HG02973 (cell line): ENCODE measurements around the gene ARFGAP1.

ENCODE experiments used
- ATAC-seq: cut with Tn5 transposase; IDR thresholded peaks from one replicate; pipeline ENCODE4 v1.9.1; 2021; ENCODE audit warnings: moderate library complexity; ENCODE audit not compliant: unreplicated experiment

Gene ARFGAP1

DNA sequence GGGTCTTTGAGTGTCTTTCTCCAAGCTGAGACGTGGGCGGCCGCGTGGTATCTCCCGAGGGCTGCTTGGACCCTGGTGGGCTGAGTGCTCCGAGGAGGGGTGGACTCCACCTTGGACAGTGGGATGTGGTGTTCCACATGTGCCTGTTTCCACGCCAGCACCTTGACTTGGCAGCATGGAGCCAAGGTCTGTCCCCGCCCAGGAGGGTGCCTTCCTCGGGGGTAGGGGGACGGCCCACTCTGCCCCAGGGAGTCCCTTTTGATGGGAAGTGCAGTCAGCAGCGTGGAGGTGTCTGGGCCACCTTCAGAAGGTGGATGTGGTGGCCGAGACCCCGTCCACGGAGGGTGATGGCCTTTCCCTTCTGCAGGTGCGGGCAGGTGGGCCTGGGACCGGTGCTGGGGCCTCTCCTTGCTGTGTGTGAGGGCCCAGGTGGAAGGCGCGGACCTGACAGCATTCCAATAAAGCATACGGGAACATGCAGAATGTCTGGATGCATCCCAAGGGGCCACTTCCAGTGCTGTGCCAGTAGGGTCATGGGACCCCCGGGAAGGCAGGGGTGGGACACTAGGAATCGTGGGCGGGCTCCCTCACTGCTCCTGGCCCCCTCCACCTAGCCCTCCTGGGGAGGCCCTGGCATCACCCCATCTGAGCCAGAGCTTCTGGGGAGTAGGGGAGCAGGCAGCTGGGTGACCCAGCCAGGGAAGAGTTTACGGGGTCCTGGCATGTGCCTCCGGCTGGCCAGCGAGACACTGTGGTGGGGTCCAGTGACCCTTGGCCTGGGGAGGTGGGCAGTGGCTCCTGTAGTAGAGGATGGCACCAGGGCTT, 16.9 kb downstream of the ARFGAP1 start:
- ATAC-seq: no peak

DNA sequence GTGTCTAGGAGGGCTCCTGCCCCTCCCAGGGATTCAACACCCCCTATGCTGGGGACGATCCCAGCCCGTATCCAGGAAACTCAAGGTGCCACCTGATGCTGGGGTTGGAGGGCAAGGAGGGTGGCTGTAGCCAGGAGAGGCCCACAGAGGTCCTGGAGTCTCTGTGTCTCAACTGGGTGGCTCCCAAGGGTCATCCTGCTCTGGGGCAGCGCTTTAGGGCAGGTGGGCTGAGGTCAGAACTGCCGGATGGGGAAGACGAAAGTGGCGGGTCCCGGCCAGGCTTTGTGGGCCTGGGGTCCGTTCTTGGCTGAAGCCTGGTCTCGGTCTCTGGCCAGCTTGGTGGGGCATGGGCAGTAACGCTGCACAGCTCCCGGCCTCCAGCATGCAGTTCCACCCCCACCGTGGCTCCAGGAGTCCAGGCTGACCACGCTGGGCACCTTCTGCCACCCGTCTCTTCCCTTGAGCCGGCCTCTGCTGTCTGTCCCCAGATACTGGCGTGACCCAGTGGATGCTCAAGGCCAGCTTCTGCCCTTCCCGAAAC, 17.6 kb downstream of the ARFGAP1 start:
- ATAC-seq: no peak

GRCh38 chr20:63290677-63291472, 18.3 kb downstream of the ARFGAP1 start:
- no peak for ATAC-seq

DNA sequence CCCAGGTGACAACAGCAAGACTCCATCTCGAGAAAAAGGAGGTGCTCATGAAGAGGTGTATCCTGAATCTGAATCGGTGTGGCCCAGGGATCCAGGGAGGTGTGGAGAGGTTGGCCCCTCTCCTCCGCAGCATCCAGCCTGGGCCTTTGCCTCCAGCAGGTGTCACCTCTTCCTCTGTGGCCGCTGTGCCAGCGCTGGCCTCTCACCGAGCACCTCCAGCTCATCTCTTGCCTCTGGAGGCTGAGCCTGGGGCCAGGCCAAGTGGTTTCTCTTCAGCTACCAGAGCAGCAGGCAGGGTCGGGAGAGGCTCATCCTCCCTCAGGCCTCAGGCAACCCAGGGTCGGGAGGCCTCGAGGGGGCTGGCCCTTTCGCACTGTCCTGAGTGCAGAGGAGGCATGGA, 19.2 kb downstream of the ARFGAP1 start:
- ATAC-seq: no peak

DNA sequence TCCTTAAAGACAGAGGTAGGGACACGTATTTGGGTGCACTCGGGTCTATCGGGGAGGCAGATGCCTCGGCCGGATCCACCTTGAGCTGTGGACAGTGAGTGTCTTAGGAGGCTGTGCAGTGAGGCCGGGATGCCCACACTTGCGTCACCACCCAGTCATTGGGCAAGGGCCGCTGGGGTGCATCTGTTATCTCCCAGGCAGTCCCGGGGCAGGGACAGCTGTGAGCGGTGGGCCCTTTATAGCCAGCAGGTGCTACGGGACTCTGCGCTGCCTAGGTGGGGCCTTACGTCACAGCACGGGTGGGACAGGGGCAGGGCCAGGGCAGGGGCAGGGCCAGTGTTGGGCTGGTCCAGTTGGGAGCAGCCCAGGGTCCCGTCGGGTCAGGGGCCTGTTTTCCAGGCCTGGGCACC, 19.7 kb downstream of the ARFGAP1 start:
- no peak for ATAC-seq

DNA sequence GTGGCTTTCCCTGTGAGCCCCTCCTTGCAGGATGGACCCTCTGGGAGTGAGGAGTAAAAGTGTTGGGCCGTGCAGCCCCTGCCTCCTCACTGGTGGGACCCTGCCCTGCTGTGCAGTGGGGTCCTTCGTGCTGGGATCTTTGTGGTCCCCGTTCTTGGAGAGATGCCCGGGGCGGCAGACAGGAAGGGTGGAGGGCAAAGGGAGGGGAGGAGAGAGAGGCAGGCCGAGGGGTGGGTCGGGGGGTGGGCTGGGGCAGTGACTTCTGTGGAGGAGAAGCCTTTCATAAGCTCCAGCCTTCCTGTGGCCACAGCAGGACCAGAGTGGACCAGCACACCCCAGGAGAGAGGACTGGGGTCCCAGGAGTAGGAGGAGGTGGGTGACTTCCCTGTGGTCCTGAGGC, 20.3 kb downstream of the ARFGAP1 start, which contains the start of gene COL20A1:
Gene COL20A1, plus strand, starts transcription at position 283 of the 400 bp plus-strand sequence. CDS start 1,922 bp downstream, outside the sequence.
- ATAC-seq: no peak

- no peak for ATAC-seq
Measured at GRCh38 chr20:63293456-63293855, 20.8 kb downstream of the ARFGAP1 start.

- ATAC-seq: no peak
Measured at GRCh38 chr20:63293871-63294535, 21.4 kb downstream of the ARFGAP1 start.

DNA sequence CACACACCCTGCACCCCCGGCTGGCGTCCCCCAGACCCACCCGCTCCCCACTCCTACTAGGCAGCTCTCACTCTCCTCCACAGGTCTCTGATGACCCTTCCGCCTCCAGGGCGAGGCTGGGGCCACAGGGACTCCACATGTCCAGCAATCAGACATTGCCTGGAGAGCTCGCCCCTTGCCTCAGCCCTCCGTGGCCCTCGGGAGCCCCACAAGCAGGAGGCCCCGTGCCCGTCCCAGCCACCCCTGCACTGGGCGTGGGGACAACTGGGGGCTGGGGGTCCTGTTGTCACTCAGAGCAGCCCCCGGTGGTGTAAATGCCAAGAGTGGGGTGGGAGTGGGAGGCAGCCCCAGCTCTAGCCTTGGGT, 21.9 kb downstream of the ARFGAP1 start:
- ATAC-seq: no peak

DNA sequence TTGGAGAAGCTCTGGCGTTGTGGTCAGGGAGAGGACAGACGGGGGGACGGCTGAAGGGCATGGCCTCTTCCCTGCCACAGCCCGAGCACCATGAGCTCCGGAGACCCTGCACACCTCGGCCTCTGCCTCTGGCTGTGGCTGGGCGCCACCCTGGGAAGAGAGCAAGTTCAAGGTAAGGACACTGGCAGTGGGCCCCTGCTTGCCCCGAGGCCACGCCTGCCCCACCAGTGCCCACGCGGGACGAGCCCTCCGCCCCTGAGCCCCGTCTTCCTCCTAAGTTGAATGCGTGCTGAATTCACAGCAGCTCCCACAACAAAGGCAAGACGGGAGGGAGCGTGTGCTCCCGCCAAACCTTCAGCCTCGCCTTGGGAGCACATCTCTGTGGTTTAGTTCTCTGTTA, 22.4 kb downstream of the ARFGAP1 start:
- ATAC-seq: no peak

DNA sequence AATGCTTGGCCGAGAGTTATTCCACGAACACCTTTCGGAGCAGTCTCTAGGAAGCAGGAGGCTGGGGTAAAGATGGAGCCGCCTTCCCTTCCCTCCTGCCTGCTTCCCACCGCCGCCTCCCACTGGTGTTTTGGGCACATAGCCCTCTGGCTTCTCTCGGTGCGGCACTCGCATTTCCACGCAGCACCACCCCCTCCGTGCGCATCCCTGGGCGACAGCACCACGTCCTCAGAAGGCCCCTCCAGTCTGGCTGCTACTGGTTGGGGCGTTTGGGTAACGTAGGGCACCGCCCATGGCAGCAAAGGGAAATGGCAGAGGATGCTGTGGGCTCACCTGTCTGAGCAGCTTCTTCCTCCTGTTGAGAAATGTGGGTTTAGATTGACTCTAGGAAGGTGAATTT, 22.8 kb downstream of the ARFGAP1 start:
- no peak for ATAC-seq

- no peak for ATAC-seq
Measured at GRCh38 chr20:63295846-63296245, 23.2 kb downstream of the ARFGAP1 start.

- no peak for ATAC-seq
Measured at GRCh38 chr20:63296531-63297299, 24.1 kb downstream of the ARFGAP1 start.

DNA sequence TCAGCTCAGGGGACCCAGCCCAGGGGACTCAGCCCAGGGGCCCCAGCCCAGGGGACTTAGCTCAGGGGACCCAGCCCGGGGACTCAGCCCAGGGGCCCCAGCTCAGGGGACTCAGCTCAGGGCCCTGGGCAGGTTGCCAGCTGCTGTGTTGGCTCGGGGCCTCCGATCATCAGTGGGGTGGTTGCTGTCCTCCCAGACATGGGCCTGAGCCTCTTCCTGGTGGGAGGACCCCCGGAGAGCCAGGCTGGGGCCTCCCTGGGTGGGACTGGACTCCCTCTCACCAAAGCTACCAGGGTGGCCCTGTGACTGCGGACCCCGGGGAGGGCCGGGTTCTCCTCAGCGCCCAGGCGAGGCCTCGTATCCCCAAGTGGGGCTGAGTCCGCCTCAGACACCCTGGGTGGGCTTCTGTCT, 24.8 kb downstream of the ARFGAP1 start:
- ATAC-seq: no peak

DNA sequence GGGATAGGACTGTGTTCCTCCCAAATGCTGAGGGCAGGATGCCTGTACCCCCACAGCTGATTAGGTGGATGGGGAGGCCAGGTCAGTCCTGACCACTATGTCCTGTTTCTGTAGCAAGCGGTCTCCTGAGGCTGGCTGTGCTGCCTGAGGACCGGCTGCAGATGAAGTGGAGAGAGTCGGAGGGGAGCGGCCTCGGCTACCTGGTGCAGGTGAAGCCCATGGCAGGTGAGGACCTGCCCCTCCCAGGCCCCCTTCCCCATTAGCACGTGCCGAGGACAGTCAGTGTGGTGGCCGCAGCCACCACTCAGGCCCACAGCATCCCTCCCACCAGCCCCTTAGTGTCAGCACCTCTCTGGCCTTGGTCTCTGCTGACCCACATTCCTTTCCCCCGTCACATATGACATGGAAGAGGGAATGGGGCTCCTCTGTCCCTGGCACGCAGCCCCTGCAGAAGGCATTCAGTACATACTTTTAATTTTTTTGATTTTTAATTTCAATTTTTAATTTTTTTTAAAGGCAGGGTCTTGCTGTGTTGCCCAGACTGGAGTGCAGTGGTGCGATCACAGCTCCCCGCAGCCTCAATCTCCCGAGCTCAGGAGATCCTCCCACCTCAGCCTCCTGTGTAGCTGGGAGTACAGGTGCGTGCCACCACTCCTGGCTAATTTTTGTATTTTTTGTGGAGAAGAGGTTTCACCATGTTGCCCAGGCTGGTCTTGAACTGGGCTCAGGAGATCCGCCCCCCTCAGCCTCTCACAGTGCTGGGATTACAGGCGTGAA, 25.4 kb downstream of the ARFGAP1 start:
- ATAC-seq: no peak

DNA sequence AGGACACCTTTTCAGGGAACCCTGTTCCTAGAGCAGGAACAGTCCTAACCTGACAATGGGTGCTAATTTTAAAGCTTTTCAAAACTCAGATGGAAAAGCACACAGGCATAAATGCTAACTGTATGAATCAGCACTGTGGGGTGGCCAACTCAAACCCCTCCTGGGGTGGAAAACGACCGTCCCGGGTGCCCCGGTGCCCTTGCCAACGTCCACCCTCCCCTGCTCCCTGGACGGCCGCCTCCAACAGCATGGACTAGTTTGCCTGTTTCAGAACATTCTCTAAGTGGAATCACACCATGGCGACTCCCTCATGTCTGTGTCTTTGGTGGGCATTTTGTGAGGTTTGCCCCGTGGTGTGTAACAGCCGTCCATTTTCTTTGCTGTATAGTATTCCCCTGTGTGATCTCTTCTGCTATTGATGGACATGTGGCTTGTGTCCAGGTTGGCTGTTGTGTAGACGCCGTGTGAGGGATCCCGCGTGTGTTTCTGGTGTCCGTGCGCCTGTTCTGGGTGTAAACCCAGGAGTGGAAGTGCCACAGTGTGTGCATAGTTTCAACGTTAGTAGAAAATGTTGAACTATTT, 26.2 kb downstream of the ARFGAP1 start:
- ATAC-seq: no peak

DNA sequence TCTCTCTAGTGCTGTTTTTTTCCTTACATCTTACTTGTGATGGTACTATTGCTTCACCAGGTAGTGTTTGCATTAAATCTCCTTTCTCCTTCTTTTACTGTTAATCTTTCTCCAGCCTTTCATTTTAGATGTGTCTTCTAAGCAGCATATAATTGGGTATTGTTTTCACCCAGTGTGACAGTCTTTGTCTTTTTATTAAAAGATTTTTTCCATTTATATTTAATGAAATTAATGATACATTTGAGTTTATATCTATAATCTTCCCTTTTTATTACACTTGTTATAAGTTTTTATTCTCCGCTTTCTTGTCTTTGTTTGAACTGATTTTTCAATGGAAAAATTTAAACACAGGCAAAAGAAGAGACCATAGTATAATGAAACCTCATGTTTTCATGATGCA, 29.1 kb downstream of the ARFGAP1 start:
- no peak for ATAC-seq

- no peak for ATAC-seq
Measured at GRCh38 chr20:63303095-63303666, 30.6 kb downstream of the ARFGAP1 start.

DNA sequence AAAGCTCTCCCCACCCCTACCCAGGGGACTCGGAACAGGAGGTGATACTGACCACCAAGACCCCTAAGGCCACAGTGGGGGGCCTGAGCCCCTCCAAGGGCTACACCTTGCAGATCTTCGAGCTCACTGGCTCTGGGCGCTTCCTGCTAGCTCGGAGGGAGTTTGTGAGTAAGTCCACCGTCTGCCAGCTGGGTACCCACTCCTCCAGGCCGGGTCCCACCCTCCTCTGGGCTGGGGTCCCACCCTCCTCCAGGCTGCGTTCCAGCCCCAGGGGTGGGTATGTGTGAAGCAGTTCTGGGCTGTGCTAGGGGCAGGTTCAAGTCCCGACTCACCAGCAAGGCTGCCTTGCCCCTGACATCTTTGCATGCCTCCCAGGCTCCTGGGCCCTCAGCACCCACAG, 32.8 kb downstream of the ARFGAP1 start:
- ATAC-seq: no peak
